A673 (cell line): Measurements from ENCODE around the gene SUZ12. TPM values are rescaled to one million over a fixed set of nuclear protein-coding genes. Genes with fewer than 3 reads are reported as not detected.
"Not testable (repeated sequence)": the region's sequence is repeated elsewhere in the genome, so short reads cannot be mapped to it uniquely, and the experiment has no call there.

ENCODE experiments used
- BruUV-seq: library from RNA; stranded (reverse); fragments of 400-500 nt; replicated peaks from 2 replicates; lab custom pipeline; 2021; lab: Mats Ljungman, UMichigan
- CTCF ChIA-PET: fragments of 300-600 bp; sonication (Branson Sonifier 250); formaldehyde crosslinking; loops from one replicate; lab custom pipeline; 2022; ENCODE audit warnings: antibody characterized with exemption; lab: Charles Lee
- POLR2A ChIA-PET: fragments of 300-600 bp; sonication (Branson Sonifier 250); formaldehyde crosslinking; loops from one replicate; lab custom pipeline; 2022; ENCODE audit warnings: antibody characterized with exemption; ENCODE audit not compliant: low non-redundant PET; lab: Charles Lee
- DNase-seq: peaks from one replicate; pipeline ENCODE4 v3.0.0-alpha.2; 2015; ENCODE audit warnings: low spot score
- H3K27ac ChIP-seq: fragments of 200-600 bp; sonication (generic); 2 replicates; pipeline ENCODE4 v1.5.1; 2016; ENCODE audit warnings: mixed run types, low read depth, mild to moderate bottlenecking, mixed read lengths, antibody characterized with exemption, low read length; ENCODE audit not compliant: poor library complexity, severe bottlenecking
- H3K27me3 ChIP-seq: fragments of 200-600 bp; sonication (generic); replicated peaks from 2 replicates; pipeline ENCODE4 v1.6.1; 2017; ENCODE audit warnings: mixed run types, low read depth, mild to moderate bottlenecking, mixed read lengths, antibody characterized with exemption, low read length; ENCODE audit not compliant: insufficient read depth, poor library complexity
- H3K36me3 ChIP-seq: fragments of 200-600 bp; sonication (generic); 2 replicates; pipeline ENCODE4 v1.6.1; 2016; ENCODE audit warnings: mixed run types, mild to moderate bottlenecking, mixed read lengths, antibody characterized with exemption, low read length; ENCODE audit not compliant: insufficient read depth, poor library complexity, severe bottlenecking
- H3K4me1 ChIP-seq: fragments of 200-600 bp; sonication (generic); 2 replicates; pipeline ENCODE4 v1.6.1; 2017; ENCODE audit warnings: mixed run types, mild to moderate bottlenecking, mixed read lengths, antibody characterized with exemption, low read length; ENCODE audit not compliant: insufficient read depth, poor library complexity, severe bottlenecking
- H3K4me3 ChIP-seq: fragments of 200-600 bp; sonication (generic); 2 replicates; pipeline ENCODE4 v1.5.1; 2016; ENCODE audit warnings: low read depth, mixed run types, mild to moderate bottlenecking, mixed read lengths, low read length; ENCODE audit not compliant: poor library complexity, severe bottlenecking
- H3K9me3 ChIP-seq: fragments of 200-600 bp; sonication (generic); 2 replicates; pipeline ENCODE4 v1.6.1; 2016; ENCODE audit warnings: mixed run types, low read depth, mild to moderate bottlenecking, mixed read lengths, antibody characterized with exemption, low read length; ENCODE audit not compliant: poor library complexity, severe bottlenecking
- CTCF ChIP-seq: fragments of 300-800, 200-600 bp; sonication (generic); conservative IDR thresholded peaks from 2 replicates; pipeline ENCODE4 v1.5.1; 2017; ENCODE audit warnings: low read depth, mild to moderate bottlenecking, antibody characterized with exemption, low read length, moderate library complexity, mixed read lengths
- EZH2 ChIP-seq: fragments of 200-600 bp; sonication (generic); IDR thresholded peaks from 2 replicates; pipeline ENCODE4 v1.6.1; 2017; ENCODE audit warnings: borderline replicate concordance, low read depth, mild to moderate bottlenecking, mixed read lengths, antibody characterized with exemption, low read length; ENCODE audit not compliant: poor library complexity, severe bottlenecking
- intact Hi-C: fragments of 100-400 bp; cut with micrococcal nuclease; formaldehyde crosslinking; loops from one replicate; pipeline ENCODE4 v1.10.0; 2022; ENCODE audit not compliant: unreplicated experiment
- total RNA-seq: library from RNA; stranded (reverse); gene quantifications from 2 replicates; pipeline ENCODE4 v1.2.3, GENCODE V29; 2021

Gene SUZ12
- total RNA-seq, 1 experiment from 2014 or later, result 29.9 TPM

- intact Hi-C loops, result no loop called here
- H3K9me3 ChIP-seq, result no peaks in the 10 kb centered on the region
- ChIA-PET POLR2A (no interaction called here), CTCF (no interaction called here)
- no peaks in the 10 kb centered on the region for H3K36me3 ChIP-seq
- DNase-seq, result no peak
- no peak overlapping the region for H3K27ac ChIP-seq
- H3K27me3 ChIP-seq, result no peaks in the 10 kb centered on the region
- no peak for TF ChIP-seq EZH2
- no peak for TF ChIP-seq CTCF
- peaks cover 7% of the 10 kb centered on the region for H3K4me1 ChIP-seq
- BruUV-seq, result no TSS peak
- no peak overlapping the region for H3K4me3 ChIP-seq
These were observed 28.4 kb upstream of the SUZ12 start for GRCh38 chr17:31908386-31908785.

DNA sequence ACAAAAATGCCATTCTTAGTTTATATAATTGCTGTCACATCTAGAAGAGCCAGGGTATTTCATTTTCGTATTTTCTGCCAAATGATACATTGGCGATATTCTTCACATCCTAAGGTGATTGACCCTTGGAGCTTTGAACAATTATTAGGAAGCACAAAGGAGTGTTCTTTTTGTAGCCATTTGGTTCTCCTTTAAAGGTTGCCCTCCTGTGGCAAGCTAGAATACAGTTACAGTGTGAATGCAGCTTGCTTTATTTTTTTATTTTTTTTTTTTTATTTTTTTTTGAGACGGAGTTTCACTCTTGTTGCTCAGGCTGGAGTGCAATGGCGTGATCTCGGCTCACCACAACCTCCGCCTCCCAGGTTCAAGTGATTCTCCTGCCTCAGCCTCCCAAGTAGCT lies 24.1 kb upstream of the SUZ12 start:
- BruUV-seq, H3K9me3 ChIP-seq, intact Hi-C loops, H3K27me3 ChIP-seq, DNase-seq, H3K4me3 ChIP-seq, H3K27ac ChIP-seq, H3K36me3 ChIP-seq, H3K4me1 ChIP-seq: not testable (repeated sequence)
- ChIA-PET CTCF (interaction anchor here (0.6 kb wide), 1 partner anchor 1381 kb away, joined by 4 read pairs; no protein-coding TSS in a partner anchor), POLR2A (interaction anchor here (0.6 kb wide), 1 partner anchor 11 kb away, joined by 3 read pairs; no protein-coding TSS in a partner anchor)

- Histone ChIP-seq H3K9me3 (no peaks in the 10 kb centered on the region), H3K4me3 (no peak overlapping the region), H3K36me3 (no peaks in the 10 kb centered on the region), H3K27me3 (no peaks in the 10 kb centered on the region), H3K4me1 (no peaks in the 10 kb centered on the region), H3K27ac (no peak overlapping the region)
- intact Hi-C loops, result no loop called here
- no peak for TF ChIP-seq EZH2
- ChIA-PET POLR2A (no interaction called here), CTCF (no interaction called here)
- no peak for DNase-seq
- BruUV-seq, result no TSS peak
These were observed 21.2 kb upstream of the SUZ12 start for GRCh38 chr17:31915456-31916100.

DNA sequence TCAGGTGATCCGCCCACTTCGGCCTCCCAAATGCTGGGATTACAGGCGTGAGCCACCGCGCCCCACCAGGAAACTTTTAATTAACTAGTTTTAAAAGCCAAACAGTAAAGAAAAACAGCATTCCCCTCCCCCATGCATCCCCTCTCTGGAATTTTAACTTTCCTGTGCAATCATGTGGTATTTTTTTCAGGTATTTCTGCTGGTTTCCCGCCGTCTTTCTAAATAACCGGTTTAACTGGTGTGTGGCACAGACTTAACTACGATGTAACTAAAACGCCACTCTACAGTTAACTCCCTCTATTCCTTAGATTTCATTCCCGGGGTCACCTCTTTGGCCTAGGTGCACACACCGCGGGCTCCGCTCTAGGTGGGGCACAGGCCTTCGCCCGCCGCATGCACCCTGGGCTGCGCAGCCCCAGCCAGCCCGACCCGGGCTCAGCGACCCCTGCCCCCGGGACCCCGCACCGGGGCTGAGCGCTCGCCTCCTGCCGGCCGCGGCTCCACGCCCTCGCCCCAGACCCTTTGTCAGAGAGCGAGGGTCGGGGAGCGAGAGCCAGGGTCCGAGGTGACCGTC lies 20.2 kb upstream of the SUZ12 start:
- no peaks in the 10 kb centered on the region for H3K36me3 ChIP-seq
- no peak for TF ChIP-seq CTCF
- TF ChIP-seq EZH2, result no peak
- H3K9me3 ChIP-seq, result no peaks in the 10 kb centered on the region
- POLR2A ChIA-PET, result no interaction called here
- no peaks in the 10 kb centered on the region for H3K4me1 ChIP-seq
- no peak overlapping the region for H3K27ac ChIP-seq
- DNase-seq, result no peak
- no peak overlapping the region for H3K4me3 ChIP-seq
- H3K27me3 ChIP-seq, result no peaks in the 10 kb centered on the region
- intact Hi-C loops, result no loop called here
- BruUV-seq, result no TSS peak
- CTCF ChIA-PET, result no interaction called here
